ENCODE data around the gene PCBP3.

PCBP3 gene

GRCh38 chr21:45818276-45818903, 174.9 kb downstream of the PCBP3 start:
- in situ Hi-C loops (cut with HindIII; ENCODE audit: low pct_unique_long_range_greater_than_20kb, low sequenced_read_pairs): no loop called here
- no peak for TF ChIP-seq JUND (IDR thresholded peaks at IDR 0.05; ENCODE audit: low read depth)
- peak in 1 of 2 experiments; percentile 44 for DNase-seq (ENCODE audit: low read depth in 1 of 2, low spot score in 1 of 2)

- in situ Hi-C loops (cut with HindIII; ENCODE audit: low pct_unique_long_range_greater_than_20kb, low sequenced_read_pairs): no loop called here
- TF ChIP-seq JUND (IDR thresholded peaks at IDR 0.05; ENCODE audit: low read depth): no peak
- no peak for DNase-seq (ENCODE audit: low read depth in 1 of 2, low spot score in 1 of 2)
Measured at GRCh38 chr21:45818904-45819285, 175.4 kb downstream of the PCBP3 start.

GRCh38 chr21:45819478-45820170, 176.1 kb downstream of the PCBP3 start:
- no peak for DNase-seq (ENCODE audit: low read depth in 1 of 2, low spot score in 1 of 2)
- in situ Hi-C loops (cut with HindIII; ENCODE audit: low pct_unique_long_range_greater_than_20kb, low sequenced_read_pairs): no loop called here
- no peak for TF ChIP-seq JUND (IDR thresholded peaks at IDR 0.05; ENCODE audit: low read depth)

- in situ Hi-C loops (cut with HindIII; ENCODE audit: low pct_unique_long_range_greater_than_20kb, low sequenced_read_pairs): no loop called here
- TF ChIP-seq JUND (IDR thresholded peaks at IDR 0.05; ENCODE audit: low read depth): no peak
- peak; percentile 86 to 90 for DNase-seq (ENCODE audit: low read depth in 1 of 2, low spot score in 1 of 2)
Measured at GRCh38 chr21:45820171-45821091, 176.9 kb downstream of the PCBP3 start.

GRCh38 chr21:45821315-45821962, 177.9 kb downstream of the PCBP3 start:
- no peak for DNase-seq (ENCODE audit: low read depth in 1 of 2, low spot score in 1 of 2)
- in situ Hi-C loops (cut with HindIII; ENCODE audit: low pct_unique_long_range_greater_than_20kb, low sequenced_read_pairs): no loop called here
- no peak for TF ChIP-seq JUND (IDR thresholded peaks at IDR 0.05; ENCODE audit: low read depth)

GRCh38 chr21:45821998-45822397, 178.5 kb downstream of the PCBP3 start:
- DNase-seq (ENCODE audit: low read depth in 1 of 2, low spot score in 1 of 2): no peak
- TF ChIP-seq JUND (IDR thresholded peaks at IDR 0.05; ENCODE audit: low read depth): no peak
- in situ Hi-C loops (cut with HindIII; ENCODE audit: low pct_unique_long_range_greater_than_20kb, low sequenced_read_pairs): no loop called here

- DNase-seq (ENCODE audit: low read depth in 1 of 2, low spot score in 1 of 2): no peak
- TF ChIP-seq JUND (IDR thresholded peaks at IDR 0.05; ENCODE audit: low read depth): no peak
- in situ Hi-C loops (cut with HindIII; ENCODE audit: low pct_unique_long_range_greater_than_20kb, low sequenced_read_pairs): no loop called here
Measured at GRCh38 chr21:45822429-45823099, 179.0 kb downstream of the PCBP3 start.

GRCh38 chr21:45823100-45823681, 179.7 kb downstream of the PCBP3 start:
- TF ChIP-seq JUND (IDR thresholded peaks at IDR 0.05; ENCODE audit: low read depth): no peak
- in situ Hi-C loops (cut with HindIII; ENCODE audit: low pct_unique_long_range_greater_than_20kb, low sequenced_read_pairs): no loop called here
- DNase-seq (ENCODE audit: low read depth in 1 of 2, low spot score in 1 of 2): no peak

GRCh38 chr21:45824546-45825215, 181.2 kb downstream of the PCBP3 start:
- in situ Hi-C loops (cut with HindIII; ENCODE audit: low pct_unique_long_range_greater_than_20kb, low sequenced_read_pairs): no loop called here
- DNase-seq (ENCODE audit: low read depth in 1 of 2, low spot score in 1 of 2): no peak
- no peak for TF ChIP-seq JUND (IDR thresholded peaks at IDR 0.05; ENCODE audit: low read depth)

GRCh38 chr21:45825219-45825618, 181.7 kb downstream of the PCBP3 start:
- in situ Hi-C loops (cut with HindIII; ENCODE audit: low pct_unique_long_range_greater_than_20kb, low sequenced_read_pairs): no loop called here
- no peak for DNase-seq (ENCODE audit: low read depth in 1 of 2, low spot score in 1 of 2)
- TF ChIP-seq JUND (IDR thresholded peaks at IDR 0.05; ENCODE audit: low read depth): no peak

- no peak for TF ChIP-seq JUND (IDR thresholded peaks at IDR 0.05; ENCODE audit: low read depth)
- DNase-seq (ENCODE audit: low read depth in 1 of 2, low spot score in 1 of 2): no peak
- in situ Hi-C loops (cut with HindIII; ENCODE audit: low pct_unique_long_range_greater_than_20kb, low sequenced_read_pairs): no loop called here
Measured at GRCh38 chr21:45826676-45827301, 183.3 kb downstream of the PCBP3 start.

Data from T47D (cell line).